GM19397 (cell line): ENCODE results near the gene GAB4.
"Not testable (repeated sequence)": the region's sequence is repeated elsewhere in the genome, so short reads cannot be mapped to it uniquely, and the experiment has no call there.

ENCODE experiments used
- ATAC-seq: cut with Tn5 transposase; IDR thresholded peaks from one replicate; pipeline ENCODE4 v1.9.1; 2021; ENCODE audit warnings: mild to moderate bottlenecking, moderate library complexity; ENCODE audit not compliant: unreplicated experiment

Gene GAB4

DNA sequence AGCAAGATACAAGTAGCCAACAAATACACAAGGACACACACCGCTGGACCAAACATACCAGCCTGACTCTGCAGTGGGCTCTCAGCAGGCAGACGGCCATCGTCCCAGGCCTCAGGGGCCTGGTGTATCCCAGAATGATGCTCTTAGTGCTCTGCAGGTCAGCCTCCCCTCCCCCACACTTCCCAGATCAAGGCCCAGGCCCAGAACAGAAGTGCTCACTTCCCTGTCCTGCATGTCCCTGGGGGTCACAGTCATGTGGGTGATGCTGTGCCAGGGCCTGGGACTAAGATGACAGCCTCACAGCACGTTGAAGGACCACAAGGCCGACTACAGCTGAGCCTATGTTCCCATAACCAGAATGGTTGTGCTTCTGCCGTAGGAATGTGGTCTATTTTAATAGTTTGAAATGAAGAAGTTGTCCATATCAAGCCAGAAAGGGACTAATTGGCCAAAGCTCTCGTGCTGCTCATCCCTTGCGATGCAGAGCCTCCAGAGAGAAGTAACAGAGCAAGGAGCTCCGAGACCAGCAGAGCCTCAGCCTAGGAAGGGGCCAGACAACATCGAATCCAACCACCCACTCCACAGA, 48.6 kb downstream of the GAB4 start:
- no peak for ATAC-seq

DNA sequence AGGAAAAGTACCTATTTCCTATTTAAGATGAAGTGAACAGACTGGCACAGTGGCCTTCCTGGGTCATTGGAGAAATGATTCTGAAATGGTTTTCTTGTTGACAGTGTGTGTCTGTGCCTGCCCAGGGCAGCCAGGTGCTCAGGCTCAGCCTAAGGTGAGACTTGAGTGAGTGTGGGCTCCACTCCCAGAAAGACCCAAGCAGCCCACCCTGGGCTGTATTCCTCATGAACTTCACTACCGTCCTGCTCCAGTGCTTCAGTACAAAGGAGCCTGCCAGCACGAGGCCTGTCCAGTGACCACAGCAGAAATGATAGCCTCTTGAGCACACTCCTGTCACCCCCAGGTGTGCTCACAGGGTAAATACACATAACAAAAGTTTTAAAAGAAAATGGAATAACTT, 49.5 kb downstream of the GAB4 start:
- ATAC-seq = no peak

DNA sequence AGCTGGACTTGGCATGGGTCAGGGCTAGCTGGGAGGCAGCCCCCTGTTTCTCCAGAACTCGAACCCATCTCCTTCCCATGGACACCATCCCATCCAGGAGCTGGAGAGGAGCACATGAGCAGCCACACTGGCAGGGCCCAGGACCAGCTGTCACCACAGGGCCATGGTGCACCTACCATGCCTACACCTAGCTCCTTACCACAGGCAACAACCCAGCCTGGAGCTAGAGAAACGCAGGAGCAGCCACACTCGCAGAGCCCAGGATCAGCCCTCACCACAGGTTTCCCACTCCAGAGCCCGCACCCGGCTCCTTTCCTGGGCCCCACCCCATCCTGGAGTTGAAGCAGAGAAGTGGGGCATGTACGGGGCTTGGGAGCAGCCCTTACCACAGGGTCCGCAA, 50.2 kb downstream of the GAB4 start:
- no peak for ATAC-seq

DNA sequence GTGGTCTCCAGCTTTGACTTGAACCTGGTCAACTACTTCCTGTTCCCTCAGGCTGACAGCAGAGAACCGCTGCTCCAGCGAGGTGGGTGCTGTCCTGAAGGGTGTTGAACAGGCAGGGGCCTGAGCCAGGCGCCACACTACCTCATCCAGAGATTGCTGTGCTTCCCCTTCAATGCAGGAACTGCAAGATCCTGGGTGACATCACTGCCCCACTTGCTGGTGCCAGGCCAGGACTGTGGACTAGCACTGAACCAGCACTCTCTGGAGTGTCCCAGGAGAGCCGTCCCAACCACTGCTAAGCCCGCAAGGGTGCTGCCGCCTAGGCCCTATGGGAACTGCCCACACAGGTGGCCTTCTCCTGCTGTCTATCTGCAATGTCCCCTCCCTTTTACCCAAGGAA, 51.7 kb downstream of the GAB4 start:
- no peak for ATAC-seq

DNA sequence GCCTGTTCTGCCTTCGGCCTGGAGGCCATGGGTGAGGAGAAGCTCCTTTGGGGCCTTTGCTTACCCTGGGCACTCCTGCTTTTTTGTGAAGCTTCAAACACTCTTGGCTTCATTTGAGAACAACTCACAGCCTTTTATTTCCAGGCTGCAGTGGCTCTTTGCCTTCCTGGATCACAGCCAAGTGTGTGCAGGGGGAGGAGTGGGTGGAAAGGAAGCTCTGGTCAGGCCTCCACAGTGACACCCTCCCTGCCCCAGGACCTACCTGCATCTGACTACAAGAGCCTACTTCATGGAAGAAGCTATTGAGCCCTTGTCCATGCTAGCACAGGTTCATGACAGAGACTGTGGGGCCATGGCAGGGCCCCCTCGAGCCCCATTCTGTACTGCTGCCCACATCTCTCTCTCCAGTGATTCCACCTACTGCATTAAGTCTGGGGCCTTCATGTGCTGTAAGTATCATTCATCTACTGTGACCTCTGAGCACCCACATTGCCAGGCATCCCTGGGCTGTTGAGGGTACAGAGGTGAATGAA, 52.3 kb downstream of the GAB4 start:
- ATAC-seq = no peak

DNA sequence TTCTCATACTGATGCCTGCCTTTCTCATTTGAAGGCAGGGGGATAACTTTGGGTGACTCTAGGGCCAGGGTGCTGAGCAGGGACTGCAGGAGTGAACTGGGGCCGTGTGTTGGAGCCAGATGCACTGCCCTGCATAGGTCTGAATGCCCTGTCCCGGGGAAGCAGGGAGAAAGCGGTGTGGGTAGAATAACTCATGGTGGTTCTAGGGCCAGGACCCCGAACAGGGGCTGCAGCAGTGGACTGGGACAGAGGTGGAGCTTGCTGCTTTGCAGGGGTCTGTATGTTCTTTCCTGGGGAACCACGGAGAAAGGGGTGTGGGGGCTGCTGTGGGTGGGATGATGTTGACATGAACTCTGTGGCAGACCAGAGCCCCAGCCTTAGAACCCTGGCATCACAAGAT, 52.9 kb downstream of the GAB4 start:
- no peak for ATAC-seq

DNA sequence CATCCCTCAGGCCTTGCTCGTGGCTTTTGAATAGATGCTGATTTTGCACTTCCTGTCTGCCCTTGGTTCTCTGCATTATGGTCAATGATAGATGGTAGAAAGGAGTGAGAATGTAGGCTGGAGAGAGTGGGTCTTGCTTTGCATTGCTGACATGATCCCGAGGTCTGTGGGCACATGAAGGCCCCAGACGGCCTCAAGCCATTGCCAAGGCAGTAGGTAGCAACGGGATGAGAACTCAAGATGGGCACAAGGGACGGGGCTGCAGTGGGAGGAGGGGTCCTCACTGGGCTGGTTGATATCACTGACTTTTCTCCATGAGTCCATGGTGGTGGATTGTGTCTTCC, 54.0 kb downstream of the GAB4 start:
- no peak for ATAC-seq

DNA sequence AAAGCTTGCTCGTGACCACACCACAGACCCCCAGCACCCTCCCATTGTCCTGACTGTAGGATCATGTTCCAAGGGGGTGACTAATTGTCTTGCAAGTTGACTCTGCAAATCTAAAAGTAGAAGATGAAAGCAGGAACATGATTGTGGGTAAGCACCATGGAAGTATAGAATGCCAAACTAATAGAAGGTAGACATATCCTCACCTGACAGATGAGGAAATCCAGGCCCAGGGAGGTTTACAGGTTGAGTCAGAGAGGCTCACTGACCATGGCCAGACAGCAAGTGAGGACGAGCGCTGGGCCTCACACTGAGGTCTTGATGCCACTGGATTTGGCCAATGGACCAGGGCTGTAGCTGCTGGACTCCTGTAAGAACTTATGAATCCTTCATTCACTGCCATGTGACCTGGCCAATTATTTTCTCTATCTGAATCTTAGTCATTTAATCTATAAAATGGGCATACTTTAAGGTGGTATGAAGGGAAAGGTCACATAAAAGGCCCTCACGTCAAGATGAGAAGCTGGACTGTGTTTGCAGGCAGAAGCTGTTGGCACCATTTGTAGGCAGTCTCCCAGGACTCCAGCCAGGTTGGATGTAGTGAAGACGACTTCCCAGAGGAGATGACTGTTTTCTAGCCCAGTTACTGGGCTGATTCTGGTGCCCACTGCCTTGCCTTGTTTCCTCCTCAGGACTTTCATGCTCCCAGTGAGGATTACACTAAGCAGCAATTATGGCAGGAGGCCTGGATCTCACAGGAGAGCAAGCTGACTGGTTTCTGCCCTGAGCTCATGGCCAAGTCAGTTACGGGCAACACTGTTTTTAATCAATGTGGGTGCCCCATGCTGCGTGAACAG, 54.6 kb downstream of the GAB4 start:
- ATAC-seq = no peak

DNA sequence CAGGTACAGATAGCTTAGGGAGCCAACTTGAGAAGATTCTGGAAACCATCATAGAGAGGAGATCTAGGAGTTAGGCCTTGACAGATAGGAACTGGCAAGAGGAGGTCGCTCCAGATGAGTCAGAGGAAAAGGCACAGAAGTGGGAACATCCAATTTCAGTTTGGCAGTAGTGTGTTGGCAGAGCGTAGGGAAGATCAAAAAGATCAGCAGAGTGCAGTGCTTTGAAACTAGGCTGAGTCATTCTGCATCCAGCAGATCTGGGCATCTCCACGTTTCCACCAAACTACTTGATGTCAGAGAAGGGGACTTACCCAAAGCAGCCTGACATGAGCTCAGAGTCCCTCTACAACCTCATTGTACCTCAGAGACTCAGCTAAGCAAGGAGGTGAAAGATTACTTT, 58.5 kb downstream of the GAB4 start:
- ATAC-seq = no peak

DNA sequence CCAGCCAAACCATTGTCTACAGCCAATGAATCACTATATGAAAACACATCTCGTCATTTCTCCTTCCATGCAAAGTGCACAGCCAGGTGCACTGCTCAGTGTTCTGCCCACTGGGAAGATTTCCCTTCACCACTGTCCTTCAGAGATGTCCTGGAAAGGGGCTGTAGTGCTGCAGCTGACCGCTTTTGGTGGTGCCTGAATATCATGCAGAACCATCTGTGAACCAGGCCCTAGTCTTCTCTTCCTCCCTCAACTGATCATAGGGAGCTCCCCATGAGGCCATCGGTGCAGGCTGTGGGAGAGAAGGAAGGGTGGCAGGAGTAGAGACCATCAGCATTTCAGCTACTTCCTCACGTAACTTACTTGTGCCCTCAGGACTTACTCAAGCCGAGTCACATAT, 70.2 kb downstream of the GAB4 start:
- no peak for ATAC-seq

DNA sequence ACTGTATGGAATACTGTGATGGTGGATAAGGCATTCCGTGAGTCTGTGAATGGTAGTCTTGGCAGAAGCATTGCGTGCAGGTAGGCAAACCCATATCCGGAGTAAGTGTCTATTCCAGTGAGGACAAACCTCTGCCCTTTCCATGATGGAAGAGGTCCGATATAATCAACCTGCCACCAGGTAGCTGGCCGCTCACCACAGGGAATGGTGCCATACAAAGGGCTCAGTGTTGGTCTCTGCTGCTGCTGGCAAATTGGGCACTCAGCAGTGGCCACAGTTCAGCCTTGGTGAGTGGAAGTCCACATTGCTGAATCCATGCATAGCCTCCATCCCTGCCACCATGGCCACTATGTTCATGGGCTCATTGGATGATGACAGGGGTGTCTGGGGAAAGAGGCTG, 70.8 kb downstream of the GAB4 start:
- ATAC-seq = not testable (repeated sequence)

DNA sequence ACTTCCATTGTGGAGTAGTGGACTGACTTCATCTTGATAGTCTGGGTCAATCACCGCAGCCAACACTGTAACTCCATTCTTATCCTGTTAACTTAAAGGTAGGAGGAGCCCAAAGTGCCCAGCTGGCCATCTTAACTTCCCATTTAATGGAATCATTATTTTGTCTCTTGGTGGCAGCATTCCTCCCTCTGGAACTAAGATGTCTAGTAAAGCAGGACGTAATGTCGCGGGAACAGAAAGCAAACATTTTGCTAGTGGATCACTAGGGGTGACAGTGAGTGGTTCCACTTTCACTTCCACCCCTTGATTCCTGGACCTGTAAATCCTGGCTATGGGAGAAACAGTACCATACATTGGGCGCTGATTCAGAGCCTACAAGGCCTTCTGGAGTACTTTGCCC, 71.4 kb downstream of the GAB4 start:
- ATAC-seq = no peak

DNA sequence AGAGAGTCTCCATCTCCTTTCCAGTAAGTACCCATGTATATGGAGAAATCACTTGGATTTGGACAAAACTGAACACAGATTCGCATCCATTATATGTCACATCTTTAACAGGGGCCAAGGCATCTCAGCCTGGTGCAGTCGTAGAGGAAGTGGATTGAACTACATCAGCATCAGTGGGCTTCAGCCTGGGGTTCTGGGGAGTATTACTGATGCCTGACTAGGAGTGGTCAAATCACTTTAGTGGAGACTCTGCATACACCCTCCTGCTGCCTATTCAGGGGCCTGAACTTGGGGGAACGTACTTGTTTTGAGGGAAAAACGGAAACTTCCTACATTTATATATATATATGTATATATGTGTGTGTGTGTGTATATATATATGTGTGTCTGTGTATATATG, 72.8 kb downstream of the GAB4 start:
- ATAC-seq = no peak

DNA sequence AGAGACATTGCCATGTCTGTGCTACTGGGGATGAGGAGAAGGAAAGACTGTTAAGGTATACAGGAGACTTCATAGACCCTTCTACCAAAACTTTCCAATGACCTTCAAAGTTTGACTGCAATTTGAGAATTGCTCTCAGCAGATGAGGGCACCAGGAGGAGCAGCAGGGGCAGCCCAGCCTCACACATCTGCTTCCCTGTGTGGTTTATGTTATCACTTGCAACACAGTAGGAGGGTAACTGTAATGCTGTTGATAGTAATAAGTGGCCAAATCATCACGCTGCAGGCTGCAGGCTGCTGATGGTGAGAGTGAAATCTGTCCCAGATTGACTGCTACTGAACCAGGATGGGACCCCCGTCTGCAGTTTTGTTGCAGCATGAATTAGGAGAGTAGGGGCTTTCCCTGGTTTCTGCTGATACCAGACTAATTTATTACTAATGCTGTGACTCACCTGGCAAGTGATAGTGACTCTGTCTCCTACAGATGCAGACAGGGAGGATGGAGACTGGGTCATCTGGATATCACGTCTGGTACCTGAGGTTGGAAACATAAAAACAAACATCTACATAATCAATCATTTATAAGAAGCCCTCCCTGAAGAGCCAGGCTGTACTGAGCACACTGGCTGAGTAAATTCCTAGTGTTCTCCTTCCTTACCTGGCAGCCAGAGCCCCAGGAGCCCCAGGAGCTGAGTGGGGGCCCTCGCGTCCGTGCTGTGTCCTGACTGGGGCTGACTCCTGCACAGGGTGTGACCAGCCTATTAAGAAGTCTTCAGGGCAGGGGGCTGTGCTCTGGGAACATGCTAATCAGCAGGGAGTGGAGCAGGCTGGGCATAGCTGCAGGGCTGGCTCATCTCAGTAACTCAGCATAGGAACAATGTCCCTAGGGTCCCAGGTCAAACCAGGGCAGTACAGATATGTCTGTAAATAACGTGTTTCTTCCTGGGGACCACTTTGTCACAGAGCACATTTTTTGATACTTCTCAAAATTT, 74.4 kb downstream of the GAB4 start:
- no peak for ATAC-seq

DNA sequence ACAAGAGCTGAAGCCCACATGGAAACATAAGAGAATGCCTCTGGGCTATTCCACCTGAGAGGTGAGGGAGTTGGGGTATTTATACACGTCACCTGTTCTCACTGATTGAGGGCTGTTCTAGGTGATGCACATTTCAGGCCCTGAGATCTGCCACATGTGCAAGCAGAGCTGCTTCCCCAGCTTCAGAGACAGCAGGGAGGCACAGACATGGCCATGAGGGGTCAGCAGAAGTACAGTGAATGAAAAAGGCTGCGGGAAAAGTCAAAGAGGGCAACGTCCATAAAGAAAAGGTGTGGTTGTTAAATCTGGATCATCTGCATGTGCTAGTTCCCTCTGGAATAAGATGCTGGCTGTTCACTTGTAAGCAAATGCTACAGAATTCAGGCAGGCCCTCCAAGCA, 75.4 kb downstream of the GAB4 start:
- no peak for ATAC-seq

DNA sequence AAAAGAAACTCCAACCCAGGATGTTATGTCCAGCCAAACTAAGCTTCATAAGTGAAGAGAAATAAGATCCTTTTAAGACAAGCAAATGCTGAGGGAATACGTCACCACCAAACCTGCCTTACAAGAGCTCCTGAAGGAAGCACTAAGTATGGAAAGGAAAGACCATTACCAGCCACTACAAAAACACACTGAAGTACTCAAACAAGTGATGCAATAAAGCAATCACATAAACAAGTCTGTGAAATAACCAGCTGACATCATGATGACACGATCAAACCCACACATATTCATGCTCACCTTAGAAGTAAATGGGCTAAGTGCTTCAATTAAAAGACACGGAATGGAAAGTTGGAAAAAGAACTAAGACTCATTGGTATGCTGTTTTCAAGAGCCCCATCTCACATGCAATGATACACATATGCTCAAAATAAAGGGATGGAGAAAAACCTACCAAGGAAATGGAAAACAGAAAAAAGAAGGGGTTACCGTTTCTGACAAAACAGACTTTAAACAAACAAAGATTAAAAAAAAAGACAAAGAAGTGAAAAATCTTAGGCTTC, 82.5 kb downstream of the GAB4 start:
- no peak for ATAC-seq

DNA sequence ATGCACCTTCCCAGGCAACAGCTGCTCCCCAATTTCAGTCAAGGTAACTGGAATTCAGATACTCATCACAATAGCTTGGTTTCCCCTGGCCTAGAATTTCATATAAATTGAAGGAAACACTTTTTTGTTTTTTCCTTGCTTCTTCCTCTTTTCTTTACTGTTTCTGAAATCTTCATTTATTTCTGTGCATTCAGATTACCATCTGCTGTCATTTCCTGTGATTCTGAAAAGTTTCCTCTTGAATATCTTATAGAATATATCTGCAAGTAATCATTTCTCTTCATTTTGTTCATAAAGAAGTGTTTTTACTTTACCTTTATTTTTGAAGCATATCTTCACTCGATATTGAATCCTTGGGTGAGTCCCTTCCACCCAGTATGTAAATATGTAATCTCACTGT, 85.3 kb downstream of the GAB4 start:
- ATAC-seq = no peak

DNA sequence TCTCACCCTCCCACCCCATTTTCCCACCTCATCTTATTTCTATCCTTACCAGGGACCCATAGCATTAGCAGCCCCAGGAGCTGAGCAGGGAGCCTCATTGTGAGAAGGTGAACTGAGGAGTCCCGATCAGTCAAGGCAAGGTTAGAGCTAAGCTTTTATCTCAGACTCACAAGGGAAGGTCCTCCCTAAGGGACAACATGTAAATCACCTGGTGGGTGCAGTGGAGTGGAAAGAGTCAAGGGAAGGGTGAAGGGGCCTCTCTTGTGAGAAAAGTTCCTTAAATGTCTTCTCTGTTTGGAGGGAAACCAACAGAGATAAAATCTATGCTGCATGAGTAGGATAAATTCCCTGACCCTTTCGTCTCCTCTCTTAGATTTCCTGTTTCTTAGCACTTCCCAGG, 85.9 kb downstream of the GAB4 start:
- ATAC-seq = no peak

DNA sequence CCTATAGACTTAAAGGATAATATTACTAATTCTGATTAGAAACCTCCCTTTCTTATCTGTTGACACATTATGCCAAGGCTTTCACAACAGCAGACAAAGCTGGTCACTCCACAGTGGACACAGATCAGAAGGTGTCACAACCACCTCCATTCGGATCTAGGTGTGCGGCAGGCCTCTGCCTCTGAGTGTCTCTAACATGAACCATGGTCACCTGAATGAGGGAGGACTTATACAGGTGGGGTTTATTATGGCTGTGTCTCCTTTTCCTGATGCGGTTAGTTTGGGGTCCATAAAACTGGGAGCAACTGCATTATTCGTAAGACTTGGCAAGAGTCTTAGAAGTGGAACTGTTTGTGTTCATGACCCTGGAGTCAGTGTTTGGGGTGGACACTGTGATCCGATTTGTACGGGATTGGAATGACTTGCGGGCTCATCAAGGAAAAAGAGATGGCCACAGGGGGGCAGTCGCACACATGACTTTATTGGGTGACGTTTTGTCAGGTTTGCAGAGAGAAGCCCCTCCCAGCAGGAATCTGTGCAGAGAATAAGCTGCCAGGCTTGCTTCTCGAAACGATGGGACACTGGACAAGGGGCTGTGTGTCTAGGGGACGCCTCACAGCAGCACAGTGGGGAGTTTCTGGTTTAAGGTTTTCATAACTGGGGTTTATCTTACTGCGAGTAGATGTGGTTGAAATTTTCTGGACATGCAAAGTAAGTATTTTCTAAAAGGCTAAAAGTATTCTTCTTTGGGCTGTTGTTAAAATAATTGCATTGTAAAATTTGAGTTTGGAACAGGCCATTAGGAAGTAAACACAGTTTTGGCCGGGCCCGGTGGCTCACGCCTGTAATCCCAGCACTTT, 90.6 kb downstream of the GAB4 start:
- no peak for ATAC-seq

DNA sequence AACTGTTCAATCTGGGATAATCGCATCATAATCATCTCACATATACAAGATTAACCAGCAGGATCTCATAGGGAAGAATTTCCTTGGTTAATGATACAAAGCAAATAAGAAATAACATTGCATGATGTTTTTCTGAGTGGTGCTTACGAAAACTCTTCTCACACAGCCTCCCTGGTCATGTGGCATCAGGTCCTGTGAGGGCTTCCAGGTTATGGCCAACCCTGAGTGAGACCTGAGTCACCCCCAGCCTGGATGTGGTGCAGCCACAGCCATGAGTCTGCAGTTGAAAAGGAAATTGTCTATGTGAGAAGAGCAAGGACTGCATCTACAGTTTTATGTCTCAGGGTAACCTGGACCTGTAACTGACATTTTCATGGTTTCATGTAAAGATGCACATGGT, 92.3 kb downstream of the GAB4 start:
- no peak for ATAC-seq
